Activated T-helper 1 cell treated with anti-CD3 and anti-CD28 coated beads, Interleukin-2, amount 50 U/mL, for 16 hours (primary cell): ENCODE data around the gene DIPK1C.
"Not testable (repeated sequence)": the region's sequence is repeated elsewhere in the genome, so short reads cannot be mapped to it uniquely, and the experiment has no call there.

Experiments
- DNase-seq, 2 donors: peaks; one replicate each; pipeline ENCODE4 v3.0.0-alpha.2; 2020; ENCODE audit warnings: low read depth in 1 of 2, low spot score in 1 of 2

The DIPK1C gene

DNA sequence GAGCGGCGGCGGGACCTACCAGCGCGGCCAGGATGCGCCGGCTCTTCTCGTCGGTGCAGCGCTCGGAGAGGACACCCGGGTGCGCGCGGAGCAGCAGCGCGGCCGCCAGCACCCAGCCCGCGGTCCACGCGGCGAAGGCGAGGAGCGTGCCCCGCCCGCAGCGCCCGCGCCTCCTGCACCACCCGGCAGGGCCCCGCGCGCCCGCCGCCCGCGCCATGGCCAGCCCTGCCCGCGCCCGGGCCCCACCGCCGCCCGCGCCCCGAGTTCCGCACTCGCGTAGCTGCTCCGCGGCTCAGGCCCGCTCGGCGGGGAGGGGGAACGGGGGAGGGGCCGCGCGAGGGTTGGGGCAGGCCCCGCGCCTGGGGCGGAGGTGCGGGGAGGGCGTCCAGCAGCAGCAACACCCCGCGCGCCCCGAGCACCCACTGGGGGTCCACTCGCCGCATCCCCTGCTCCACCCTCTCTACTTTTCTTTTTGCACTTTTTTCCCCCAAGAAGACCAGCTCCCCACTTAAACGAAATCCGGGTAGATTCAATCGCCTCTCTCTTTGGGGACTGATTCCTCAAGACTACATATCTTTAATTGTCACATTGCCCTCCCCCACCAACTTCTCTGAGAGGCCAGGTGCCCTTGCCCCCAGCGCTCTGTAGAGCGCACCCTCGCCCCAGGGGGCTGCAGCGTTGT is at the start of gene DIPK1C:
DIPK1C (minus strand) TSS at position 266 of the 682 bp plus-strand sequence; CDS start at position 217, 49 bp downstream.
- DNase-seq: no peak

DNA sequence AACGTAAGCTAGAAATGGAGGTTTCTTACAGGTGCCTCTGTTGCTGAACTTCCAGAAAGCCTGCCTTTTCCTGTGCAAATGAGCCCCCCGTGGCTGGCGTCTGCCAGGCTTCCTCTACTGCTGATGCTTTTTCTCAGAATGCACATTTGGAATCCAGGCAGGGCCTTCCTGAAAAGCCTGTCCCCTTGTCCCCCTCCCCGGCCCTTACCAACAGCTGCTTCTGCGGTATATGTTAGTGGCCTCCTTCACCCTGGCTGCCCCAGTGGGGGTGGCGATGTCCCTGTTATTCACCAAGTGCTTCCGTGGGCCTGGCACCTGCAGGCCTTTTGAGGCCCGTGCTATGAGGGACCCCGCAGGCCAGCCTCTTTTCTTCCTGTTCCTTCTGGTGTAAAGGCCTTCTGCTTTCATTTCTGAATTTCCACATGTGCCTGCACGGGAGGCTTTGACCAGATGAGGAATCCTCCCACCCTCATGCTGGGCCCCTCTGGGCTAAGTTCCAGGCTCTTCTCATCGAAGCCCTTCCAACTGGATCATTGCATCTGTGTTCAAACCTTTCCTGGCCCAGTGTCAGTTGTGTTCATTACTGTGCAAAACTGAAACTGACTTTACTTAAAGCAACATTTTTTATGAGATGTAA is 49.5 kb upstream of the DIPK1C start:
- no peak for DNase-seq

DNA sequence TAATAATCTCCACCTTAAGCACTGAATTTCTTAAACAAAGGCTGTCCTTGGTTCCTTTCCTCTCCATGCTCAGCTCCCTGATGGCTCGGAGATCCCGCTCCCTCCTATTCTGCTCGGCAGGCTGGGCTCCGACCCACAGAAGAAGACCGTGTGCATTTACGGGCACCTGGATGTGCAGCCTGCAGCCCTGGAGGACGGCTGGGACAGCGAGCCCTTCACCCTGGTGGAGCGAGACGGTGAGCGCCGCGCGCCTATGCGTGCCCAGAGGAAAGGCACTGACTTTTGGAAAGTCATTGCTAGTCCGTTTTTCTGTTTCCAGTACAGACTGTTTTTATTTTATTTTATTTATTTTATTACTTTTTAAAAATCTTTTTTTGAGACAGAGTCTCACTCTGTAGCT is 48.7 kb upstream of the DIPK1C start:
- DNase-seq: no peak

DNA sequence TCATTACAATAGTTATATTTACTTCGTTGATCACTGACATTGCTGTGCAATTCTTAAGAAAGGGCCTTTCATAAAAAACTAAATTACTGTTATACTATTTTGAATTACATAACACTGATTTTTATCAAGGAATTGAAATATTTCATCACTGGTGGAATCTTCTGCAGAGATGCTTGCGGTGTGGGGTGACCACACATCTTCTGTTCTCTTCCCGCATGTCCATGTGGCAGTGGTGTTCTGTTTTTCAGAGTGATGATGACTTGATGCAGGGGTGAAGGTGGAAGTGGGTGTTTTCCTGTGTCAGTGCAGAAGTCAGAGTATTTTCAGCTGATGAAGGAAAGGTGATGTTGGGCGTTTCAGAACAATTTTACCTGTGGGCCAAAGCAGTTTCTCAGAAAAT is 46.0 kb upstream of the DIPK1C start:
- DNase-seq: no peak

DNA sequence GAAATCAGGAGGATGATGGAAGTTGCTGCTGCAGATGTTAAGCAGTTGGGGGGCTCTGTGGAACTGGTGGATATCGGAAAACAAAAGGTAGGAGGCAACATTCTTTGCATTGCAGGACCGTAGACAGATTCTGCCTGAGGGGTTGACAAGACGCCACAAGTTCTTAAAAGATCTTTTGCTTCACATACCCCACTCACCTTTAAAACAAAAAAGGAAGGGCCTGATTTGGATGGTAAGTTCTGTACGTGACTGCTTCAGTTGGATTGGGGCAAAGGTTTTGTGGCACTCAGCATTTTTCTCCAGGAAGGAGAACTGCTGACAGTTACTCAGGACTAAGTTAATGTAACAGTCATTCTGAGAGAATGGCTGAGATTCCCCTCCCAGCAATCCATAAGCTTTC is 44.3 kb upstream of the DIPK1C start:
- DNase-seq: no peak

DNA sequence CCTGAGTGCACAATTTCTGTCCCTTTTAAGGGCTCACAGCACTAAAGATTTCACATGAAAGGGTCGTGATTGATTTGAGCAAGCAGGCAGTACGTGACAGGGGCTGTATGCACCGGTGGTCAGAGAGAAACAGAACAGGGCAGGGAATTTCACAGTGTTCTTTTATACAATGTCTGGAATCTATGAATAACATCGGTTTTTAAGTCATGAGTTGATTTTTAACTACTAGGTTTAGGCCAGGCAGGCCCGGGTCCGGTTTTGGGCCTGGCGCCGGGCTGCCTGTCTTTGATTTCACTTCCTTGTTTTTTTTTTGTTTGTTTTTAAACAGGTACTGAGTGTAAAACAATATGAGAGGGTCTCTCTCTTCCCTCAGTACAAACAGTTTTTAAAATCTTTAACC is 43.7 kb upstream of the DIPK1C start:
- DNase-seq: not testable (repeated sequence)

DNA sequence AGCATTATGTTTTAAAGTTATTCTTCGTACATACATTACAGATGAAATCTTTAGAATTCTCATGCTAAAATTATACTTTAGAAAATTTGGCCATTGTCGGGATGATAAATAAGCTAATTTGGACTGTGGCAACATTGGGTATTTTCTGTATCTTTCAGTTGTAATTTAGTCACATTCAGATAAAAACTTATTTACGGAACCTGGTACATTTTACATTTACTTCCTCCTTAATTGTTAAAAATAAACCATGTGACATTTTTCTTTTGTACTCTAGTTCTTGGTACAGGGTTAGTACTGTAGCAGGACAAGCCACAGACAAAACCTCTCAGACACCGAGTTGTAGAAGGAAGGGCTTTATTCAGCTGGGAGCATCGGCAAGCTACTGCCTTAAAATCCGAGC is 43.3 kb upstream of the DIPK1C start:
- DNase-seq: no peak

DNA sequence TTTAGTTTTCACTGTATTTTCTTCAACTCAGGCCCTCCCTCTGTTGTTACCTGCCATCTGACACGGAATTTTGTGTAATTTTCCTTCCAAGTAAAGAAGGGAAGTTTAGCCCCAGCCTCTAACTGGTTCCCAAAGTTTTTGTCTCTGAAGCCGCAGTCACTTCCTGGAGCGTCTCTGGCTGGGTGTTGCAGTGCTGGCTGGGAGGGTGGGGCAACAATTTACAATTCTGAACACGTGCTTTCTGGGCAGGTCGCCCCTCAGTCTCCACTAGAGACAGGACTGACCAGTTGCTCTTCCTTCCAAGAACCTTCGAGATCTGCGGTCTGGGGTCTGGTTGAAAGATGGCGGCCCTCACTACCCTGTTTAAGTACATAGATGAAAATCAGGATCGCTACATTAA is 42.5 kb upstream of the DIPK1C start:
- no peak for DNase-seq

DNA sequence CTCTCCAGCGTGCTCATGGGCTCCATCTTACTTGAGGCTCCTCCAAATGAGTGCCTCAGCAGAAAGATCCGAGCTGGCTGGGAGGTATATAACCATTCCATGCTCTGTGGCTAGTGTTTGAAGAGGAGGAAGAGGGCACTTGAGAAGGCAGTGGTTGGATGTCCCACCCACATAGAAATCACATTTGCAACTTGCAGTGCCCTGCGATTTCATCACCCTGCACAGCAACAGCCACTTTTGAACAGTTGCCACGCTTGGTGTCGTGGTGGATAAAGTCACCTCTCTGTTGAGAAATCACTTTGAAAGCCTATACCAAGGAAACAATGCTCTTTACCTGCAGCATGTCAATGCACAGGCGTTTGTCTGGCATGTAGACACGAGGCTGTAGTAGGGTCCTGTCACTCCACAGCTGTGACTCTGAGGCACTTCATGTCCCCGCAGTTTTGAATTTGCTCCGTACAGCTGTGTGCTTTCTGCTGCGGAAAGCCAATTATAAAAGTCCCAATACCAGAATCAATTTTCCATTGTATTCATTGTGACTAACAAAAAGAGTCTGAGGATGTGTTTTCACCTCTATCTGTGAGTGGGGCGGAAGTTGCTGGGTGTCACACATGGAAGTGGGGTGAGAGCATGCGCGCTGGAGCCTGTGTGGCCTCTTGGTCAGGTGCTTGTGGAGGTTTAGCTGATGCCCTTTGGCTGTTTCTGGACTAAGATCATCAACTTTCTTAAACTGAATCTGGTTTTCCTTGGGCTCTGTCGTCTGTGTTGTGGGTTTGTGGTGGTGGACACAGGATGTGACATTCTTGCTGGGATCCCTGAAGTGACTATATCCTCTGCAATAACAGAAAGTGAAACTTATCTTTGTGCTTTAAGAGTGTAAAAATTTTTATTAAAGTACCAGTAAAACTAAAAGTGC is 41.9 kb upstream of the DIPK1C start:
- peak; percentile 52 to 63 for DNase-seq

DNA sequence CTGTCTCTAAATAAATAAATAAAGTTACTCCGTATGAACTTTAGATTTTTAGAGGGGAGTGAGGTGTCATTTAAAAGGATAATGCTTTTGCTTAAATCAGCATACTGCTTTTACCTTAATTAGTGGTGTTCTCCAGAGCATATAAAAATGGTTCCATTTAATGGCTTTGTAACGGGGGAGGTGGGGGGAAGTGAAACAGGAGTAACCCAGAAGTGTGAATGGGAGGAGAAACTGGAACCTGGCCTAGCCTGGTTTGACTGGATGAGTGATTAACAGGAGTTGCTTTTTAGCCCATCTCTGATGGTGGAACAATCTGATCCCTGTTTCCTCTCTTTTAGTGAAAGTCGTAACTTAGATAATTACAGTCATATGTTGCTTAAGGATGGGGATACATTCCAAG is 40.7 kb upstream of the DIPK1C start:
- DNase-seq: no peak

DNA sequence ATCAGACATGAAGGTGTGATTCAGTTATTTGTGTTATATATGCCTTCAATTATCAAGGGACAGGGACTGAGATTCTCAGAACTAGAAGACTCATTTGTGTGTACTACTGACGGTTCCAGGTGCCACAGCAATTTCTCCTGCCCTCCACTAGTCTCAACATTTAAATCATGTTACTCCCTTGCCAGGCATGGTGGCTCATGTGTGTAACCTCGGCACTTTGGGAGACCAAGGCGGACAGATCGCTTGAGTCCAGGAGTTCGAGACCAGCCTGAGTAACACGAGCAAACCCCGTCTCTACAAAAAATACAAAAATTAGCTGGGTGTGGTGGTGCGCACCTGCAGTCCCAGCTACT is 40.2 kb upstream of the DIPK1C start:
- no peak for DNase-seq

DNA sequence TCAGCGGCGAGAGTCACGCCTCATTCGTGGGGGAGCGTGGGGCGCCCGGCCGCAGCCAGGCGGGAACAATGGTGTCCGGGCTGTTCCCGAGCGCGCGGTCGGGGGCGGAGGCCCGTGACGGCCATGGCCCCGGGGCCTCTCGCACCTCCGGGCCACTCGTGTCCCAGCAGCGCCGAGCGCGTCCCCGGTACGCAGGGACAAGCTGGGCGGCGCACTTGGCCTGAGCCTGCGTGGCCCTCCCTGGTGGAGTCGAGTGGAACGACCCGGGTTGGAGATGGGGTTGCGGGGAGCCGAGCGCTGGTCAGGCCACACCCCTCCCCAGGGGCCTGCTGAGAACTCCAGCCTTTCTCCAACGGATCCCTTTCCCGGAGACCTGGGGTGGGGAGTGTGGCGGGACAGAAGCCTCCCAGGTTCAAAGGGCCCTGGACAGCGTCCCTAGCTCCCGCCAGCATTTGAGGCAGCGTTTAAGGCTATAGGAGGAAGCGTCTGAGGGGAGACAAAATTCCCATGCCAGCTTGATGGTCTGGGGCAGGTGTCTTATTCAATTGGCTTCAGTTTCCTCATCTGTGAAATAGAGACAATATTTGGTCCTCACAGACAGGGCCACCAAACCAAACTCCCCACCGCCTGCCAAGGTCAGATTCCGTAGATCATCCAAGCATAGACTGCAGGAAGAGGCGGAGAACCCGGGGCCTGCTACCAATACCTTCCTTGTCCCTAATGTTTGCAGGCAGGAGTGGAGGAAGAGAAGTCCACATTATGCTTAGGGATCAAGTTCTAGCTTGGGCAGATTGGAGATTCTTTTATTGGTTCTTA is 39.6 kb upstream of the DIPK1C start:
- peak in 1 of 2 donors; percentile 32 for DNase-seq

DNA sequence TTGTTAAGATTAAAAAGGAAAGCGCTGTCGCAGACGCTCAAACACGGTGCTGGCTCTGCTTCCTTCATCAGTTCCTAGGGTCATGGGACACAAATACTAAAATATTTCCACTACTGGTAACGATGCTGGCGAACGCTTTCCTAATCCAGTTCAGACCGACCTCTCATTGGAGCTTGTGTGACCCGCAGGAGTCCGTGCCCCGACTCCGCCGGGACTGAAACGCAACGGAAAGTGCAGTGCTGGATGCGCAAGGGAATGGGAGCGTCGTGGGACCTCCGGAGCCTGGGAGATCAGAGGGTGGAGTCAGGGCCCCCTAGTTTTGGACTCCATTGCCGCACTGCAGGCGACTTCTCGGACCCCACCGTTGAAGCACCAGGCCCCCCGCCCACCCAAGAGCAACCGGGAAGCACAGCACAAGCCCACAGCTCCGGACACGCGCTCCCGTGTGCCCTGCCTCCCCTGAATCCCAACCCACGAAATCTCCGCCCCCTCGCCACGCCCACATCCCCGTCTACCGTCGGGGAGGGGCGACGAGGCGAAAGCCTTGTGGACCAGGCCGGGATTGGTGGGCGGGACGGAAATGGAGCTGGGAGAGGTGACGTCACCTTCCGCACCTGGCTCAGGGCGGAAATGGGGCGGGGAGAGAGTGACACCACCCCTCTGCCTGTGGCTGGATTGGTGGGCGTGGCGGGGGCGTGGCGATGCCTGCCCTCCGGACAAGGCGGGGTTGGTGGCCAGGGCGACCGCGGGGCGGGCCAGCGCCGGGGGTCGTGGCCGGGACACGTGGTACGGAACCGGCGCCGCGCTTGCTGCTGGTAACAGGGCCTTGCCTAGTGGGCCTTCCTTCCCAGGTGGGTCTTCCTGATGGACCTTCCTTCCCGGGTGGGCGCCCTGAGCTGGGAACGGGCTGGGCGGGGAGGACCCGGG is 38.7 kb upstream of the DIPK1C start, which contains the start of gene CNDP2:
CNDP2 (plus strand) TSS at position 783 of the 927 bp plus-strand sequence. CDS start 3,611 bp downstream, outside the sequence.
- peak; percentile 98 for DNase-seq

DNA sequence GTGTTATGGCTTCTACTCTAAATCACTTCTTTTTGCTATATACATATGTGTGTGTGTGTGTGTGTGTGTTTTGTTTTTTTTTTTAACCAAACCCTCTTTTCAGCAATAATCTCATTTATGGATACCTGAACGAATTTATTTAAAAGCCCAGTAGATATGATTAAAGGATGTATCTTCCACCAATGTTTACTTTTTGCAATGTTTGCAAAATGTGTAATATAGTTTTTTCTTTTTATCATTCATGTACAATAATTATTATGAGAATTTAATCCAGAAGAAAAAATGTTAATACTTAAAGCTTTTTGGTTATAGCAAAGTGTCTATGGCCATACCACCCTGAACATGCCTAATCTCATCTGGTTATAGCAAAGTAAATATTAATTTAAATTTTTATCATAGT is 37.4 kb upstream of the DIPK1C start:
- DNase-seq: no peak

DNA sequence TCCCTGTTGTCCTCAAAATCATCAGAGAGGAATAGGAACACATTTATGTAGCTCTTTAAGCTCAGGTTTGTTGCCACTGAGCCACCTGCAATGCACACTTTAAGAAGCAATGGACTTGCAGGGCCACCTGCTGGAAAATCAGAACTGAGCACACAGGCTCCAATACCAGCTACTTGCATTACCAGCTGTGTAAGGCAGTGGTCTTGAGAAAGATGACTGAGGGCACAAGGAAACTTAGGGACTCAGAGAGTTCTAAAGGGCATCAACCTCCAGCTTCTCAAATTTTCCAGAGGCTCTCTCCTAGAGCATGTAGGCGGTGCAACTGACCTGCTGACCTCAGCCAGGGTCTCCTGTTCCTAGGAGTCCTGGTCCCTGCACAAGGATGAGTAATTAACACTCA is 36.6 kb upstream of the DIPK1C start:
- peak; percentile 18 to 28 for DNase-seq

DNA sequence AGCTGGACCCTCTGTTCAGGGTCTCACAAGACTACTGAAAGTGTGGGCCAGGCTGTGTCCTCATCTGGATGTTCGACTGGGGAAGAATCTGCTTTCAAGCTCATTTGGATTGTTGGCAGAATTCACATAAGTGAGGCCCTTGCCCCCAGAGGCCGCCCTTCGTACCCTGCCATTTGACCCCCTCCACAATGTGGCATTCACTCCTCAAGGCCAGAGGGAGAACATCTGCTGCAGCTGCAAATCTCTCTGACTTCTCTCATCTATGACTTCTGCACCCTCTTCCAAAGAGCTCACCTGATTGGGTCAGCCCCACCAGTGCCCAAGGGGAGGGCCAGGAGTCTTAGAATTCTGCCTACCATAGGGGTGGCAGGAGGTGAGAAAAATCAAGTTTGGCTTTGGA is 35.2 kb upstream of the DIPK1C start:
- DNase-seq: no peak

DNA sequence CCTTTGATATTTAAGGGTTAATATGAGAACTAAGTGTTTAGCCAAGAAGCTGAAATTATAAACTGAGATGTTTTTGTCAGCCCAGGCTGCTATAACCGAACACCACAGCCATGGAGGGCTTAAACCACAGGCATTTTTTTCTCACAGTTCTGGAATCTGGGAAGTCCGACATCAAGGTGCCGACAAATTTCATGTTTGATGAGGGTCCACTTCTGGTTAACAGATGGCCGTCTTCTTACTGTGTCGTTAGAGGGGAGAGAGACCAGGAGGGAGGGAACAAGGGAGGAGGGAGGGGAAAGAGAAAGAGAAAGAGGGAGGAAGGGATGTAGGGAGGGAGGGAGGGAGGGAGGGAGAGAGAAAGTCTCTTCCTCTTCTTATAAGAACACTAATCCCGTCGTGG is 32.6 kb upstream of the DIPK1C start:
- DNase-seq: no peak

DNA sequence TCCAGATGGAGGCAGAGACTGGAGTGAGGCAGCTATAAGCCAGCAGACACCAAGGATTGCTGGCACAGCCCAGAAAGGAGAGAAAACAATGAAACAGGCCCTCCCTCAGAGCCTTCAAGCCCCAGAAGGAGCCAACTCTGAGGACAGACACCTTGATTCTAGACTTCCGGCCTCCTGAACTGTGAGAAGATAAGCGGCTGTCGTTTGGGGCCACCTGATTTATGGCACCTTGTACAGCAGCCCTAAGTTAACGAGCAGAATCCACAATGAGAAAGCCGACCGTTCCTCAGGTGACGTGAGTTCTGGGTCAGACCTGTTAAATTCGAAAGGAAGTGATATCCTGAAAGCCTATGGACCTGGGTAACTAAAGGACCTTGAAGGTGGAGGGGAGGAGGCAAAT is 31.8 kb upstream of the DIPK1C start:
- no peak for DNase-seq

DNA sequence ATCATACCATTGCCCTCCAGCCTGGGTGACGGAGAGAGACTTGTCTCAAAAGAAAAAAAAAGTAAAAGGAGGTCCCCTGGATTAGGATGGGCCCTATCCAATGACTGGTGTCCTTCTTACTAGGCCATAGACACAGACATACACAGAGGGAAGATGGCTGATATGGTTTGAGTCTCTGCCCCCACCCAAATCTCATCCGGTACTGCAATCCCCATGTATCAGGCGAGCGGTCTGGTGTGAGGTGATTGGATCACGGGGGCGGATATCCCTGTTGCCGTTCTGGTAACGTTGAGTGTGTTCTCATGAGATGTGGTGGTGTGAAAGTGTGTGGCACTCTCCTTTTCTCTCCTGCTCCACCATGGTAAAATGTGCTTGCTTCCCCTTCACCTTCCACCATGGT is 31.2 kb upstream of the DIPK1C start:
- DNase-seq: no peak
